GM18499 (cell line): Measurements from ENCODE around the gene PTGER4.

Experiments
- ATAC-seq: cut with Tn5 transposase; IDR thresholded peaks from one replicate; pipeline ENCODE4 v1.9.1; 2021; ENCODE audit warnings: moderate number of reproducible peaks; ENCODE audit not compliant: insufficient read depth, unreplicated experiment

The PTGER4 gene

GRCh38 chr5:40667161-40667663 is 12.5 kb upstream of the PTGER4 start:
- no peak for ATAC-seq

- no peak for ATAC-seq
Measured at GRCh38 chr5:40669606-40670390, 9.9 kb upstream of the PTGER4 start.

- ATAC-seq: no peak
Measured at GRCh38 chr5:40672425-40672824, 7.3 kb upstream of the PTGER4 start.

GRCh38 chr5:40674661-40675235 is 5.0 kb upstream of the PTGER4 start:
- no peak for ATAC-seq

- no peak for ATAC-seq
Measured at GRCh38 chr5:40675396-40676133, 4.2 kb upstream of the PTGER4 start.

GRCh38 chr5:40676613-40677343 is 2.9 kb upstream of the PTGER4 start:
- no peak for ATAC-seq

- ATAC-seq: no peak
Measured at GRCh38 chr5:40677456-40677855, 2.3 kb upstream of the PTGER4 start.

- ATAC-seq: no peak
Measured at GRCh38 chr5:40678026-40678425, 1.7 kb upstream of the PTGER4 start.

- ATAC-seq: no peak
Measured at GRCh38 chr5:40678460-40679147, 1.1 kb upstream of the PTGER4 start.

- peak; percentile 48 for ATAC-seq
Measured at GRCh38 chr5:40679148-40679912, 385 bp upstream of the PTGER4 start.

- no peak for ATAC-seq
Measured at GRCh38 chr5:40680741-40681362, 1.1 kb downstream of the PTGER4 start.

GRCh38 chr5:40681363-40682153 is 1.8 kb downstream of the PTGER4 start:
- no peak for ATAC-seq

- ATAC-seq: no peak
Measured at GRCh38 chr5:40682154-40683017, 2.7 kb downstream of the PTGER4 start.

GRCh38 chr5:40683305-40683704 is 3.6 kb downstream of the PTGER4 start:
- no peak for ATAC-seq

GRCh38 chr5:40685193-40685592 is 5.5 kb downstream of the PTGER4 start:
- no peak for ATAC-seq

- ATAC-seq: no peak
Measured at GRCh38 chr5:40685976-40686486, 6.3 kb downstream of the PTGER4 start.

GRCh38 chr5:40687321-40687720 is 7.6 kb downstream of the PTGER4 start:
- no peak for ATAC-seq
